Smooth muscle cell (in vitro differentiated cells): ENCODE results near the gene ZNF195. TPM values are rescaled to one million over a fixed set of nuclear protein-coding genes. Genes with fewer than 3 reads are reported as not detected.

Experiments used
- DNase-seq: peaks from one replicate; lab custom pipeline; 2025; ENCODE audit not compliant: unreplicated experiment; lab: John Stamatoyannopoulos, UW
- H2AFZ ChIP-seq: fragments of 200-600 bp; sonication (generic); 2 replicates; pipeline ENCODE4 v1.6.0; 2016; ENCODE audit warnings: antibody characterized with exemption, low read depth, mild to moderate bottlenecking
- H3F3A ChIP-seq: fragments of 200-600 bp; sonication (generic); 2 replicates; pipeline ENCODE4 v1.6.0; 2017; ENCODE audit warnings: antibody characterized with exemption, low read depth
- H3K27ac ChIP-seq: fragments of 200-600 bp; sonication (generic); 2 replicates; pipeline ENCODE4 v1.5.1; 2016; ENCODE audit warnings: low read depth, mild to moderate bottlenecking
- H3K27me3 ChIP-seq: fragments of 200-600 bp; sonication (generic); 2 replicates; pipeline ENCODE4 v1.6.1; 2016; ENCODE audit warnings: low read depth, mild to moderate bottlenecking
- H3K36me3 ChIP-seq: fragments of 200-600 bp; sonication (generic); 2 replicates; pipeline ENCODE4 v1.5.1; 2016; ENCODE audit warnings: low read depth
- H3K4me1 ChIP-seq: fragments of 200-600 bp; sonication (generic); 2 replicates; pipeline ENCODE4 v1.5.1; 2016; ENCODE audit warnings: low read depth
- H3K4me2 ChIP-seq: fragments of 200-600 bp; sonication (generic); 2 replicates; pipeline ENCODE4 v1.6.0; 2016; ENCODE audit warnings: mild to moderate bottlenecking
- H3K4me3 ChIP-seq: fragments of 200-600 bp; sonication (generic); 2 replicates; pipeline ENCODE4 v1.5.1; 2016; ENCODE audit warnings: mild to moderate bottlenecking
- H3K79me2 ChIP-seq: fragments of 200-600 bp; sonication (generic); 2 replicates; pipeline ENCODE4 v1.6.0; 2016; ENCODE audit warnings: low read depth, mild to moderate bottlenecking
- H3K9ac ChIP-seq: fragments of 200-600 bp; sonication (generic); 2 replicates; pipeline ENCODE4 v1.6.0; 2016; ENCODE audit warnings: low read depth
- H3K9me3 ChIP-seq: fragments of 200-600 bp; sonication (generic); replicated peaks from 2 replicates; pipeline ENCODE4 v1.5.1; 2016; ENCODE audit warnings: low read depth
- H4K20me1 ChIP-seq: fragments of 200-600 bp; sonication (generic); 2 replicates; pipeline ENCODE4 v1.6.0; 2016; ENCODE audit warnings: low read depth
- CTCF ChIP-seq: fragments of 200-600 bp; sonication (generic); IDR thresholded peaks from 2 replicates; pipeline ENCODE4 v1.5.1; 2017; ENCODE audit warnings: borderline replicate concordance, mild to moderate bottlenecking, antibody characterized with exemption; ENCODE audit not compliant: insufficient read depth, poor library complexity, severe bottlenecking
- WGBS: methylation state at CpG from one replicate; pipeline ENCODE4 v1.1.7; 2016; ENCODE audit warnings: low lambda C conversion rate; 5-methylcytosine and 5-hydroxymethylcytosine counted together
- polyA plus RNA-seq: library from polyadenylated mRNA; unstranded; fragments of >200 nt; fragmentation: Nextera tagmentation; extraction: Ambion mirVana; gene quantifications from 2 replicates; pipeline ENCODE4 v1.2.1, GENCODE V29; 2016
- total RNA-seq: library from RNA; depleted of rRNA; stranded (reverse); fragments of >200 nt; gene quantifications from 2 replicates; pipeline ENCODE4 v1.2.3, GENCODE V29; 2014

Gene ZNF195
- total and polyA plus RNA-seq, 2 experiments from 2014 or later, result 12.0 to 22.0 TPM

DNA sequence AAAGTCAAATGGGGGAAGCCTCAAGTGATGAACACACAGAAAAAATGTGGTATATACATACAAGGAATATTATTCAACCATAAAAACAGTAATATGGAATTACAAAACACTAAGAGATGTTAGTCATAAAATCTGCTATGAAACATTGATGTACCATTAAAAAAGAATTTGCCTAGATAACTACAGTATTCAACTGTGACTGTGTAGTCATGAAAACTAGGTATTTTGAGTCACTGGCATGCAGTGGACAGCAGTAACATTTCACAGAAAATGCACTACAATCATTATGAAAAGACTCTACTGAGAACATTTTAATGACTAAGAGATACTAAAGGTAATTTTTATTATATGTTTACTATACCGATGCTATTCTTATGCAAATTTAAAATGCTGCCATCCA, 11.7 kb downstream of the ZNF195 start:
- Histone ChIP-seq H2AFZ (no peak overlapping the region), H3K27ac (no peak overlapping the region), H3K36me3 (peaks cover 98% of the 10 kb centered on the region), H3K27me3 (no peaks in the 10 kb centered on the region), H3K79me2 (peaks cover 36% of the 10 kb centered on the region), H3K4me3 (no peak overlapping the region), H3K9me3 (peaks cover 55% of the 10 kb centered on the region), H4K20me1 (no peaks in the 10 kb centered on the region), H3K4me2 (no peak overlapping the region), H3F3A (no peaks in the 10 kb centered on the region), H3K4me1 (no peaks in the 10 kb centered on the region), H3K9ac (no peak overlapping the region)
- no peak for TF ChIP-seq CTCF
- WGBS, result 91% methylated on average over 1 of the region's 1 CpG
- no peak for DNase-seq

DNA sequence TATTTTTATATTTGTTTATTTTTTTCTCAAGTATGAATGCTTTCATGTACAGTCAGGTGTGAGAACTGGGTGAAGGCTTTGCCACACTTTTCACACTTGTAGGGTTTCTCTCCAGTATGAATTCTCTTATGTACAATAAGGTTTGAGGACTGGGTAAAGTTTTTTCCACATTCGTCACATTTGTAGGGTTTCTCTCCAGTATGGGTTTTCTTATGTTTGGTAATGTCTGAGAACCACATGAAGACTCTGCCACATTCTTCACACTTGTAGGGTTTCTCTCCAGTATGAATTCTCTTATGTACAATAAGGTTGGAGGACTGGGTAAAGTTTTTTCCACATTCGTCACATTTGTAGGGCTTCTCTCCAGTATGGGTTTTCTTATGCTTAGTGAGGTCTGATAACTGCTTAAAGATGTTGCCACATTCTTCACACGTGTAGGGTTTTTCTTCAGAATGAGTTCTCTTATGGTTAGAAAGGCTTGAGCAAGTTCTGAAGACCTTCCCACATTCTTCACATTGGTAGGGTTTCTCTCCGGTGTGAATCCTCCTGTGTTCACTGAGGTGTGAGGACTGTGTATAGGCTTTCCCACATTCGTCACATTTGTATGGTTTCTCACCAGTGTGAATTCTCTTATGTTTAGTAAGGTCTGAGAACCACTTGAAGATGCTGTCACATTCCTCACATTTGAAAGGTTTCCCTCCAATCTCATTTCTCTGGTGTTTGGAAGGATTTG, 19.7 kb downstream of the ZNF195 start:
- Histone ChIP-seq H3K27me3 (no peaks in the 10 kb centered on the region), H3K9me3 (peaks cover 69% of the 10 kb centered on the region), H3K27ac (no peak overlapping the region), H3K9ac (no peak overlapping the region), H4K20me1 (no peaks in the 10 kb centered on the region), H3F3A (no peaks in the 10 kb centered on the region), H3K4me1 (no peaks in the 10 kb centered on the region), H2AFZ (no peak overlapping the region), H3K4me3 (peak overlapping the region; percentile 14), H3K79me2 (peaks cover 2% of the 10 kb centered on the region), H3K4me2 (no peak overlapping the region), H3K36me3 (peaks cover 63% of the 10 kb centered on the region)
- no peak for TF ChIP-seq CTCF
- DNase-seq, result no peak
- over 99% methylated on average over 5 of the region's 5 CpGs for WGBS

- no peak for DNase-seq
- H3K4me2 ChIP-seq, result no peak overlapping the region
- no peak overlapping the region for H3K27ac ChIP-seq
- peaks cover 51% of the 10 kb centered on the region for H3K36me3 ChIP-seq
- no peak overlapping the region for H3K9ac ChIP-seq
- WGBS, result 90% methylated on average over 11 of the region's 11 CpGs
- H2AFZ ChIP-seq, result no peak overlapping the region
- H3F3A ChIP-seq, result no peaks in the 10 kb centered on the region
- H3K4me3 ChIP-seq, result no peak overlapping the region
- TF ChIP-seq CTCF, result no peak
- no peaks in the 10 kb centered on the region for H4K20me1 ChIP-seq
- no peaks in the 10 kb centered on the region for H3K79me2 ChIP-seq
- no peaks in the 10 kb centered on the region for H3K27me3 ChIP-seq
- H3K9me3 ChIP-seq, result peaks cover 58% of the 10 kb centered on the region
- no peaks in the 10 kb centered on the region for H3K4me1 ChIP-seq
Measured at GRCh38 chr11:3357994-3358676, 20.8 kb downstream of the ZNF195 start.

GRCh38 chr11:3357302-3357701, 21.6 kb downstream of the ZNF195 start:
- 98% methylated on average over 11 of the region's 11 CpGs for WGBS
- peaks cover 50% of the 10 kb centered on the region for H3K9me3 ChIP-seq
- H2AFZ ChIP-seq, result no peak overlapping the region
- no peak for TF ChIP-seq CTCF
- no peak overlapping the region for H3K27ac ChIP-seq
- H3K4me2 ChIP-seq, result no peak overlapping the region
- no peaks in the 10 kb centered on the region for H4K20me1 ChIP-seq
- H3K9ac ChIP-seq, result no peak overlapping the region
- H3K4me1 ChIP-seq, result no peaks in the 10 kb centered on the region
- DNase-seq, result no peak
- H3F3A ChIP-seq, result no peaks in the 10 kb centered on the region
- no peaks in the 10 kb centered on the region for H3K79me2 ChIP-seq
- H3K27me3 ChIP-seq, result no peaks in the 10 kb centered on the region
- peaks cover 43% of the 10 kb centered on the region for H3K36me3 ChIP-seq
- H3K4me3 ChIP-seq, result no peak overlapping the region
